H9 (cell line): ENCODE data around the gene NTF4. TPM values are rescaled to one million over a fixed set of nuclear protein-coding genes. Genes with fewer than 3 reads are reported as not detected.
A peak's percentile ranks its signal among the peaks of the same experiment; 100 is the strongest.

ENCODE experiments used
- DNase-seq: peaks from one replicate; pipeline ENCODE4 v3.0.0-alpha.2; 2017
- H2AFZ ChIP-seq: one replicate; pipeline ENCODE4 v1.6.1; 2013; ENCODE audit warnings: mild to moderate bottlenecking, low read length, control low read depth, moderate library complexity
- H2AK5ac ChIP-seq: 2 replicates; pipeline ENCODE4 v1.6.1; 2013; ENCODE audit warnings: low read length, control low read depth, mixed read lengths; ENCODE audit not compliant: insufficient read length
- H2BK120ac ChIP-seq: one replicate; pipeline ENCODE4 v1.6.1; 2013; ENCODE audit warnings: low read depth, mild to moderate bottlenecking, low read length, control low read depth, inconsistent platforms; ENCODE audit not compliant: poor library complexity, severe bottlenecking
- H2BK12ac ChIP-seq: 2 replicates; pipeline ENCODE4 v1.6.1; 2013; ENCODE audit warnings: low read length, control low read depth, mixed read lengths, low read depth; ENCODE audit not compliant: insufficient read length
- H2BK15ac ChIP-seq: 2 replicates; pipeline ENCODE4 v1.6.1; 2013; ENCODE audit warnings: low read depth, low read length, control low read depth
- H2BK20ac ChIP-seq: one replicate; pipeline ENCODE4 v1.6.1; 2013; ENCODE audit warnings: low read depth, mild to moderate bottlenecking, low read length, control low read depth, inconsistent platforms; ENCODE audit not compliant: poor library complexity, severe bottlenecking
- H2BK5ac ChIP-seq: 2 replicates; pipeline ENCODE4 v1.6.1; 2013; ENCODE audit warnings: low read length, control low read depth, mixed read lengths; ENCODE audit not compliant: insufficient read length
- H3K14ac ChIP-seq: 2 replicates; pipeline ENCODE4 v1.6.1; 2013; ENCODE audit warnings: low read length, control low read depth; ENCODE audit not compliant: insufficient read depth
- H3K18ac ChIP-seq: 2 replicates; pipeline ENCODE4 v1.6.1; 2013; ENCODE audit warnings: low read depth, mild to moderate bottlenecking, mixed read lengths, low read length, control low read depth; ENCODE audit not compliant: insufficient read length
- H3K23ac ChIP-seq: 2 replicates; pipeline ENCODE4 v1.6.1; 2013; ENCODE audit warnings: low read length, control low read depth, mixed read lengths, low read depth; ENCODE audit not compliant: insufficient read length
- H3K23me2 ChIP-seq: 2 replicates; pipeline ENCODE4 v1.6.1; 2013; ENCODE audit warnings: low read depth, mild to moderate bottlenecking, mixed read lengths, low read length, control low read depth; ENCODE audit not compliant: insufficient read length, poor library complexity, severe bottlenecking
- H3K27ac ChIP-seq: 2 replicates; pipeline ENCODE4 v1.5.1; 2013; ENCODE audit warnings: low read length, control low read depth, mixed read lengths, low read depth; ENCODE audit not compliant: insufficient read length
- H3K27me3 ChIP-seq: 2 replicates; pipeline ENCODE4 v1.6.1; 2013; ENCODE audit warnings: low read length, control low read depth, inconsistent platforms; ENCODE audit not compliant: insufficient read depth
- H3K4ac ChIP-seq: 2 replicates; pipeline ENCODE4 v1.6.1; 2013; ENCODE audit warnings: low read depth, mild to moderate bottlenecking, control low read depth, inconsistent platforms, low read length, moderate library complexity
- H3K4me1 ChIP-seq: 2 replicates; pipeline ENCODE4 v1.6.1; 2013; ENCODE audit warnings: low read length, control low read depth, inconsistent platforms; ENCODE audit not compliant: insufficient read depth
- H3K4me2 ChIP-seq: 2 replicates; pipeline ENCODE4 v1.6.1; 2013; ENCODE audit warnings: low read length, control low read depth, mixed read lengths; ENCODE audit not compliant: insufficient read length, insufficient read depth
- H3K56ac ChIP-seq: 2 replicates; pipeline ENCODE4 v1.6.1; 2013; ENCODE audit warnings: low read depth, mild to moderate bottlenecking, mixed read lengths, low read length, control low read depth; ENCODE audit not compliant: insufficient read length
- H3K79me1 ChIP-seq: 2 replicates; pipeline ENCODE4 v1.6.1; 2013; ENCODE audit warnings: low read depth, mild to moderate bottlenecking, moderate library complexity, low read length, control low read depth, inconsistent platforms; ENCODE audit not compliant: insufficient read depth, poor library complexity, severe bottlenecking
- H3K79me2 ChIP-seq: 2 replicates; pipeline ENCODE4 v1.6.1; 2013; ENCODE audit warnings: low read length, control low read depth, inconsistent platforms; ENCODE audit not compliant: insufficient read depth
- H3K9ac ChIP-seq: 2 replicates; pipeline ENCODE4 v1.6.1; 2013; ENCODE audit warnings: low read length, control low read depth, mixed read lengths; ENCODE audit not compliant: insufficient read length; ENCODE audit errors: extremely low read depth
- H3K9me3 ChIP-seq: one replicate; pipeline ENCODE4 v1.6.1; 2013; ENCODE audit warnings: low read depth, low read length, inconsistent platforms; ENCODE audit not compliant: control insufficient read depth
- H3T11ph ChIP-seq: one replicate; pipeline ENCODE4 v1.6.1; 2013; ENCODE audit warnings: mild to moderate bottlenecking, low read length, control low read depth, inconsistent platforms
- H4K20me1 ChIP-seq: one replicate; pipeline ENCODE4 v1.6.1; 2013; ENCODE audit not compliant: control insufficient read depth, insufficient read length, insufficient read depth
- H4K5ac ChIP-seq: 2 replicates; pipeline ENCODE4 v1.6.1; 2013; ENCODE audit warnings: low read depth, mild to moderate bottlenecking, mixed read lengths, low read length, control low read depth; ENCODE audit not compliant: insufficient read length
- H4K8ac ChIP-seq: replicated peaks from 2 replicates; pipeline ENCODE4 v1.6.1; 2013; ENCODE audit warnings: low read length, control low read depth, mixed read lengths, low read depth; ENCODE audit not compliant: insufficient read length
- H4K91ac ChIP-seq: 2 replicates; pipeline ENCODE4 v1.6.1; 2013; ENCODE audit warnings: low read depth, mild to moderate bottlenecking, moderate library complexity, mixed read lengths, low read length, control low read depth; ENCODE audit not compliant: insufficient read length
- H3K27ac Mint-ChIP-seq, 3 experiments: 2 replicates in 2 of 3; 3 replicates in 1 of 3; pipeline ENCODE4 v1.8.0; 2020 to 2021; ENCODE audit warnings: mixed read lengths in 3 of 3, mild to moderate bottlenecking in 1 of 3, moderate library complexity in 1 of 3
- H3K27me3 Mint-ChIP-seq: 2 replicates; pipeline ENCODE4 v1.8.0; 2021; ENCODE audit warnings: low read depth, mild to moderate bottlenecking, moderate library complexity, mixed read lengths
- H3K36me3 Mint-ChIP-seq, 3 experiments: 2 replicates in 2 of 3; 3 replicates in 1 of 3; pipeline ENCODE4 v1.8.0; 2020 to 2021; ENCODE audit warnings: low read depth in 3 of 3, mixed read lengths in 3 of 3; ENCODE audit not compliant: insufficient read depth in 1 of 3
- H3K4me1 Mint-ChIP-seq, 2 experiments: 2 replicates each; pipeline ENCODE4 v1.8.0; 2020; ENCODE audit warnings: mixed read lengths in 2 of 2
- H3K4me3 Mint-ChIP-seq, 2 experiments: 2 replicates in 1 of 2; 3 replicates in 1 of 2; pipeline ENCODE4 v1.8.0; 2020 to 2021; ENCODE audit warnings: mild to moderate bottlenecking in 2 of 2, mixed read lengths in 2 of 2, moderate library complexity in 1 of 2
- H3K9me3 Mint-ChIP-seq, 2 experiments: 2 replicates in 1 of 2; 3 replicates in 1 of 2; pipeline ENCODE4 v1.8.0; 2020; ENCODE audit warnings: mild to moderate bottlenecking in 2 of 2, mixed read lengths in 2 of 2, moderate library complexity in 1 of 2
- WGBS: extraction: QIAGEN DNeasy Blood & Tissue Kit; methylation state at CpG from one replicate; pipeline ENCODE4 v1.1.7; 2013; ENCODE audit warnings: missing lambda C conversion rate, low lambda C conversion rate, mixed read lengths; ENCODE audit not compliant: insufficient read length; ENCODE audit errors: extremely low coverage; 5-methylcytosine and 5-hydroxymethylcytosine counted together
- total RNA-seq: library from RNA; stranded (reverse); gene quantifications from 2 replicates; pipeline ENCODE4 v1.2.1, GENCODE V29; 2021
- TF ChIP-seq, protein P1 (sequence below): fragments of 200-600 bp; sonication (generic); conservative IDR thresholded peaks from 3 replicates; pipeline ENCODE4 v1.8.0; 2021; ENCODE audit warnings: antibody characterized with exemption, mild to moderate bottlenecking

NTF4 gene
- total RNA-seq, 1 experiment from 2014 or later: 2.1 TPM

DNA sequence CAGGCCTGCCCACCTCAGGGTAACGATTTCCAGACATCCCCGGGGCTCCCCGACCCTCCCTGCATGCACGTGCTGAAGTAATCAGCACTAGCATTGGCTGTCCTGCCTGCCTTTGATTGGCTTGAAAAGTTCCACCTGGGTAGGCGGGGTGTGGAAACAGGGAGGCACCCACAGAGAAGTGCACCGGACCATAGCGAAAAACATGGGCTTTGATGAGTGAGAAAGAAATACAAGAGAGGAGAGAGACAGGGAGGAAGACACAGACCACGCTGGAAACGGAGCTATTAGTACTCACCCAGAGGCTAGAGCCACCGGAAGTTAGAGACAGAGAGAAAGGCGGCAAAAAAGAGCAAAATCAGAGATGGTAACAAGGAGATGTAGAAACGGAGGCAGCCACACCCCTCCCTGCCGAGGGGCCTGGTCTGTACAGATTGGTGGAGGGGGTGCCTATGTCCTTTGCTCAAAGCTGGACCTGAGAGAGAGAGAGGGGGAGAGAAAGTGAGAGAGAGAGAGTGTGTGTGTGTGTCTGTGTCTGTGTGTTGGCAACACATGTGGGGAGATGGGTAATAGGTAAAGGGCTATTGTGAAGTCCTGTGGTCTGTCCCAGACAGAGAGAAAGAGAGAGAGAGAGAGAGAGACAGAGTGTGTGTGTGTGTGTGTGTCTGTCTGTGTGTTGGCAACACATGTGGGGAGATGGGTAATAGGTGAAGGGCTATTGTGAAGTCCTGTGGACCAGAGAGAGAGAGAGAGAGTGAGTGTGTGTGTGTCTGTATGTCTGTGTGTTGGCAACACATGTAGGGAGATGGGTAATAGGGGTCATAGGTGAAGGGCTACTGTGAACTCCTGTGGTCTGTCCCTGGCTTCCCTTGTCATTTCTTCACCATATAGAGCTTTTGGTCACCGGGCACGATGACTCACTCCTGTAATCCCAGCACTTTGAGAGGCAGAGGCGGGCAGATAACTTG, 43.4 kb downstream of the NTF4 start:
- no peak overlapping the region for H2BK12ac ChIP-seq
- no peak overlapping the region for H3K4ac ChIP-seq
- H3K23me2 ChIP-seq: peaks cover 8% of the 10 kb centered on the region
- Mint-ChIP-seq H3K9me3 (peaks cover 0 to 1% of the 10 kb centered on the region in 2 experiments; a peak in 2 of 5 replicates), H3K4me1 (peaks cover 15 to 36% of the 10 kb centered on the region in 2 experiments), H3K36me3 (peaks cover 0 to 5% (median 4%) of the 10 kb centered on the region in 3 experiments; a peak in 4 of 7 replicates), H3K4me3 (no peak overlapping the region; a peak in 1 of 5 replicates), H3K27ac (no peak overlapping the region; a peak in 1 of 7 replicates), H3K27me3 (peaks cover 49% of the 10 kb centered on the region)
- peak overlapping the region; percentile 5 for H2BK120ac ChIP-seq
- no peak for DNase-seq
- no peak overlapping the region for H2AK5ac ChIP-seq
- H3K4me2 ChIP-seq: peak overlapping the region; percentile 9
- H2BK5ac ChIP-seq: no peak overlapping the region
- no peak overlapping the region for H2BK20ac ChIP-seq
- no peak overlapping the region for H3K23ac ChIP-seq
- H3K79me1 ChIP-seq: no peaks in the 10 kb centered on the region
- H4K5ac ChIP-seq: no peak overlapping the region
- H3K9me3 ChIP-seq: no peaks in the 10 kb centered on the region
- no peak overlapping the region for H3K14ac ChIP-seq
- H3K4me1 ChIP-seq: peaks cover 4% of the 10 kb centered on the region; the same call in 1 of the 2 replicates
- no peak overlapping the region for H2BK15ac ChIP-seq
- no peak overlapping the region for H3K27ac ChIP-seq
- WGBS: no CpG with 5 or more reads among the region's 16 CpGs
- no peak overlapping the region for H3T11ph ChIP-seq
- no peaks in the 10 kb centered on the region; the same call in 1 of the 2 replicates for H3K27me3 ChIP-seq
- H4K20me1 ChIP-seq: no peaks in the 10 kb centered on the region
- H3K18ac ChIP-seq: no peak overlapping the region
- H4K91ac ChIP-seq: no peak overlapping the region
- TF ChIP-seq, protein P1, sequence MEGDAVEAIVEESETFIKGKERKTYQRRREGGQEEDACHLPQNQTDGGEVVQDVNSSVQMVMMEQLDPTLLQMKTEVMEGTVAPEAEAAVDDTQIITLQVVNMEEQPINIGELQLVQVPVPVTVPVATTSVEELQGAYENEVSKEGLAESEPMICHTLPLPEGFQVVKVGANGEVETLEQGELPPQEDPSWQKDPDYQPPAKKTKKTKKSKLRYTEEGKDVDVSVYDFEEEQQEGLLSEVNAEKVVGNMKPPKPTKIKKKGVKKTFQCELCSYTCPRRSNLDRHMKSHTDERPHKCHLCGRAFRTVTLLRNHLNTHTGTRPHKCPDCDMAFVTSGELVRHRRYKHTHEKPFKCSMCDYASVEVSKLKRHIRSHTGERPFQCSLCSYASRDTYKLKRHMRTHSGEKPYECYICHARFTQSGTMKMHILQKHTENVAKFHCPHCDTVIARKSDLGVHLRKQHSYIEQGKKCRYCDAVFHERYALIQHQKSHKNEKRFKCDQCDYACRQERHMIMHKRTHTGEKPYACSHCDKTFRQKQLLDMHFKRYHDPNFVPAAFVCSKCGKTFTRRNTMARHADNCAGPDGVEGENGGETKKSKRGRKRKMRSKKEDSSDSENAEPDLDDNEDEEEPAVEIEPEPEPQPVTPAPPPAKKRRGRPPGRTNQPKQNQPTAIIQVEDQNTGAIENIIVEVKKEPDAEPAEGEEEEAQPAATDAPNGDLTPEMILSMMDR: no peak
- H2AFZ ChIP-seq: no peak overlapping the region
- no peak overlapping the region for H3K9ac ChIP-seq
- H3K56ac ChIP-seq: no peak overlapping the region
- H3K79me2 ChIP-seq: no peaks in the 10 kb centered on the region
- no peak overlapping the region for H4K8ac ChIP-seq
